ENCODE measurements around the gene VAMP1. TPM values are rescaled to one million over a fixed set of nuclear protein-coding genes. Genes with fewer than 3 reads are reported as not detected.
A peak's percentile ranks its signal among the peaks of the same experiment; 100 is the strongest.

Gene VAMP1
- total and polyA plus RNA-seq, 10 of the 15 experiments (the other 5 are each of a cell fraction or from before 2014, with no cell fraction given): 4.8 to 123 (median 27.5) TPM

DNA sequence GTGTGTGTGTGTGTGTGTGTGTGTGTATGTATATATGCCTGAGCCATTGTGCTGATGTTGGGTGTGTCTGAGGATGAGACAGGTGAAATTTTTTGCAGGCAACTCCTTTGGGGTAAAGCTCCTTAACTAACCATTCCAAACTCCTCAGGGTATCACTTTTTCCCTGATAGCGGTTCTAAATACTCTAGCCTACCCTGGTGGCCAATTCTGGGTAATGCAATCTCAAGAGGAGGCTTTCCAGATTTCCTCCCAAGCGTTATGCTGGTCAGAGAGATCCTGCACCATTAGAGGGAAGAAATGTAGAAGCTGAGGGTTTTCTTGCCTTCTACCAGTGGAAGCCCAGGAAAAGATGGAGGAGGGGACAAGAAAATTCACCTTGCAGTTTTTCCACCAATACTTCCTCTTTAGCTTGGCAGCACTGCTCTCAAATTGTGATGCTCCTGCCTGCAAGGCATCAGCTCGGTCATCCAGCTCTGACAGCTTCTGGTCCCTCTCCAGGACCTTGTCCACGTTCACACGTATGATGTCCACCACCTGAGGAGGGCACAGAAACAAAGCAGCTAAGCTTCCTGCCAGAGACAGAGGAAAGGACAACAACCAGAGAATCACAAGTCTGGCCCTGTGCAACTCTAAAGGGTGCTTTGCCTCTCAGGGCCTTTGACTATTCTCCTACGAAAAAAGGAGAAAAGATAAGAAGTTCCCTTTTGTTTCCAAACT lies 4.9 kb downstream of the VAMP1 start (continued):
- TF ChIP-seq IRF4 (IDR thresholded peaks at IDR 0.05; ENCODE audit: low read depth, low read length) (no peak), NR2C2 (IDR thresholded peaks at IDR 0.05; ENCODE audit: borderline replicate concordance, control insufficient read depth, insufficient read length, low read depth) (no peak), JUNB (IDR thresholded peaks at IDR 0.05) (no peak), SREBF2 (IDR thresholded peaks at IDR 0.05; ENCODE audit: low read length) (no peak), WRNIP1 (IDR thresholded peaks at IDR 0.05; ENCODE audit: borderline replicate concordance, low read depth, low read length) (no peak), CHD1 (IDR thresholded peaks at IDR 0.05; ENCODE audit: low read depth, low read length) (no peak), STAT3 (IDR thresholded peaks at IDR 0.05; ENCODE audit: low read depth, low read length) (no peak), HDAC6 (IDR thresholded peaks at IDR 0.05; ENCODE audit: unreplicated experiment) (no peak), POLR2A (IDR thresholded peaks at IDR 0.05; ENCODE audit: low read depth, low read length) (no peak), SIN3A (IDR thresholded peaks at IDR 0.05; ENCODE audit: low read depth, low read length) (no peak)
- TF ChIP-seq, protein P1, sequence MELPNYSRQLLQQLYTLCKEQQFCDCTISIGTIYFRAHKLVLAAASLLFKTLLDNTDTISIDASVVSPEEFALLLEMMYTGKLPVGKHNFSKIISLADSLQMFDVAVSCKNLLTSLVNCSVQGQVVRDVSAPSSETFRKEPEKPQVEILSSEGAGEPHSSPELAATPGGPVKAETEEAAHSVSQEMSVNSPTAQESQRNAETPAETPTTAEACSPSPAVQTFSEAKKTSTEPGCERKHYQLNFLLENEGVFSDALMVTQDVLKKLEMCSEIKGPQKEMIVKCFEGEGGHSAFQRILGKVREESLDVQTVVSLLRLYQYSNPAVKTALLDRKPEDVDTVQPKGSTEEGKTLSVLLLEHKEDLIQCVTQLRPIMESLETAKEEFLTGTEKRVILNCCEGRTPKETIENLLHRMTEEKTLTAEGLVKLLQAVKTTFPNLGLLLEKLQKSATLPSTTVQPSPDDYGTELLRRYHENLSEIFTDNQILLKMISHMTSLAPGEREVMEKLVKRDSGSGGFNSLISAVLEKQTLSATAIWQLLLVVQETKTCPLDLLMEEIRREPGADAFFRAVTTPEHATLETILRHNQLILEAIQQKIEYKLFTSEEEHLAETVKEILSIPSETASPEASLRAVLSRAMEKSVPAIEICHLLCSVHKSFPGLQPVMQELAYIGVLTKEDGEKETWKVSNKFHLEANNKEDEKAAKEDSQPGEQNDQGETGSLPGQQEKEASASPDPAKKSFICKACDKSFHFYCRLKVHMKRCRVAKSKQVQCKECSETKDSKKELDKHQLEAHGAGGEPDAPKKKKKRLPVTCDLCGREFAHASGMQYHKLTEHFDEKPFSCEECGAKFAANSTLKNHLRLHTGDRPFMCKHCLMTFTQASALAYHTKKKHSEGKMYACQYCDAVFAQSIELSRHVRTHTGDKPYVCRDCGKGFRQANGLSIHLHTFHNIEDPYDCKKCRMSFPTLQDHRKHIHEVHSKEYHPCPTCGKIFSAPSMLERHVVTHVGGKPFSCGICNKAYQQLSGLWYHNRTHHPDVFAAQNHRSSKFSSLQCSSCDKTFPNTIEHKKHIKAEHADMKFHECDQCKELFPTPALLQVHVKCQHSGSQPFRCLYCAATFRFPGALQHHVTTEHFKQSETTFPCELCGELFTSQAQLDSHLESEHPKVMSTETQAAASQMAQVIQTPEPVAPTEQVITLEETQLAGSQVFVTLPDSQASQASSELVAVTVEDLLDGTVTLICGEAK (IDR thresholded peaks at IDR 0.05; ENCODE audit: borderline replicate concordance): no peak
- TF ChIP-seq, protein P2, sequence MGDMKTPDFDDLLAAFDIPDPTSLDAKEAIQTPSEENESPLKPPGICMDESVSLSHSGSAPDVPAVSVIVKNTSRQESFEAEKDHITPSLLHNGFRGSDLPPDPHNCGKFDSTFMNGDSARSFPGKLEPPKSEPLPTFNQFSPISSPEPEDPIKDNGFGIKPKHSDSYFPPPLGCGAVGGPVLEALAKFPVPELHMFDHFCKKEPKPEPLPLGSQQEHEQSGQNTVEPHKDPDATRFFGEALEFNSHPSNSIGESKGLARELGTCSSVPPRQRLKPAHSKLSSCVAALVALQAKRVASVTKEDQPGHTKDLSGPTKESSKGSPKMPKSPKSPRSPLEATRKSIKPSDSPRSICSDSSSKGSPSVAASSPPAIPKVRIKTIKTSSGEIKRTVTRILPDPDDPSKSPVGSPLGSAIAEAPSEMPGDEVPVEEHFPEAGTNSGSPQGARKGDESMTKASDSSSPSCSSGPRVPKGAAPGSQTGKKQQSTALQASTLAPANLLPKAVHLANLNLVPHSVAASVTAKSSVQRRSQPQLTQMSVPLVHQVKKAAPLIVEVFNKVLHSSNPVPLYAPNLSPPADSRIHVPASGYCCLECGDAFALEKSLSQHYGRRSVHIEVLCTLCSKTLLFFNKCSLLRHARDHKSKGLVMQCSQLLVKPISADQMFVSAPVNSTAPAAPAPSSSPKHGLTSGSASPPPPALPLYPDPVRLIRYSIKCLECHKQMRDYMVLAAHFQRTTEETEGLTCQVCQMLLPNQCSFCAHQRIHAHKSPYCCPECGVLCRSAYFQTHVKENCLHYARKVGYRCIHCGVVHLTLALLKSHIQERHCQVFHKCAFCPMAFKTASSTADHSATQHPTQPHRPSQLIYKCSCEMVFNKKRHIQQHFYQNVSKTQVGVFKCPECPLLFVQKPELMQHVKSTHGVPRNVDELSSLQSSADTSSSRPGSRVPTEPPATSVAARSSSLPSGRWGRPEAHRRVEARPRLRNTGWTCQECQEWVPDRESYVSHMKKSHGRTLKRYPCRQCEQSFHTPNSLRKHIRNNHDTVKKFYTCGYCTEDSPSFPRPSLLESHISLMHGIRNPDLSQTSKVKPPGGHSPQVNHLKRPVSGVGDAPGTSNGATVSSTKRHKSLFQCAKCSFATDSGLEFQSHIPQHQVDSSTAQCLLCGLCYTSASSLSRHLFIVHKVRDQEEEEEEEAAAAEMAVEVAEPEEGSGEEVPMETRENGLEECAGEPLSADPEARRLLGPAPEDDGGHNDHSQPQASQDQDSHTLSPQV (IDR thresholded peaks at IDR 0.05): 0 out of 2 replicates have a peak, but pooled peaks have one; percentile 29
- TF ChIP-seq, protein P3, sequence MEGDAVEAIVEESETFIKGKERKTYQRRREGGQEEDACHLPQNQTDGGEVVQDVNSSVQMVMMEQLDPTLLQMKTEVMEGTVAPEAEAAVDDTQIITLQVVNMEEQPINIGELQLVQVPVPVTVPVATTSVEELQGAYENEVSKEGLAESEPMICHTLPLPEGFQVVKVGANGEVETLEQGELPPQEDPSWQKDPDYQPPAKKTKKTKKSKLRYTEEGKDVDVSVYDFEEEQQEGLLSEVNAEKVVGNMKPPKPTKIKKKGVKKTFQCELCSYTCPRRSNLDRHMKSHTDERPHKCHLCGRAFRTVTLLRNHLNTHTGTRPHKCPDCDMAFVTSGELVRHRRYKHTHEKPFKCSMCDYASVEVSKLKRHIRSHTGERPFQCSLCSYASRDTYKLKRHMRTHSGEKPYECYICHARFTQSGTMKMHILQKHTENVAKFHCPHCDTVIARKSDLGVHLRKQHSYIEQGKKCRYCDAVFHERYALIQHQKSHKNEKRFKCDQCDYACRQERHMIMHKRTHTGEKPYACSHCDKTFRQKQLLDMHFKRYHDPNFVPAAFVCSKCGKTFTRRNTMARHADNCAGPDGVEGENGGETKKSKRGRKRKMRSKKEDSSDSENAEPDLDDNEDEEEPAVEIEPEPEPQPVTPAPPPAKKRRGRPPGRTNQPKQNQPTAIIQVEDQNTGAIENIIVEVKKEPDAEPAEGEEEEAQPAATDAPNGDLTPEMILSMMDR (IDR thresholded peaks at IDR 0.05 in 2 of 3, conservative IDR thresholded peaks at IDR 0.05 in 1 of 3; ENCODE audit: control insufficient read depth in 2 of 3, extremely low read depth in 1 of 3, insufficient read depth in 1 of 3, low read depth in 3 of 3, low read length in 3 of 3): peak; percentile 88 to 94 (median 93)
- TF ChIP-seq, protein P4, sequence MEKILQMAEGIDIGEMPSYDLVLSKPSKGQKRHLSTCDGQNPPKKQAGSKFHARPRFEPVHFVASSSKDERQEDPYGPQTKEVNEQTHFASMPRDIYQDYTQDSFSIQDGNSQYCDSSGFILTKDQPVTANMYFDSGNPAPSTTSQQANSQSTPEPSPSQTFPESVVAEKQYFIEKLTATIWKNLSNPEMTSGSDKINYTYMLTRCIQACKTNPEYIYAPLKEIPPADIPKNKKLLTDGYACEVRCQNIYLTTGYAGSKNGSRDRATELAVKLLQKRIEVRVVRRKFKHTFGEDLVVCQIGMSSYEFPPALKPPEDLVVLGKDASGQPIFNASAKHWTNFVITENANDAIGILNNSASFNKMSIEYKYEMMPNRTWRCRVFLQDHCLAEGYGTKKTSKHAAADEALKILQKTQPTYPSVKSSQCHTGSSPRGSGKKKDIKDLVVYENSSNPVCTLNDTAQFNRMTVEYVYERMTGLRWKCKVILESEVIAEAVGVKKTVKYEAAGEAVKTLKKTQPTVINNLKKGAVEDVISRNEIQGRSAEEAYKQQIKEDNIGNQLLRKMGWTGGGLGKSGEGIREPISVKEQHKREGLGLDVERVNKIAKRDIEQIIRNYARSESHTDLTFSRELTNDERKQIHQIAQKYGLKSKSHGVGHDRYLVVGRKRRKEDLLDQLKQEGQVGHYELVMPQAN (conservative IDR thresholded peaks at IDR 0.05): no peak
- TF ChIP-seq, protein P5, sequence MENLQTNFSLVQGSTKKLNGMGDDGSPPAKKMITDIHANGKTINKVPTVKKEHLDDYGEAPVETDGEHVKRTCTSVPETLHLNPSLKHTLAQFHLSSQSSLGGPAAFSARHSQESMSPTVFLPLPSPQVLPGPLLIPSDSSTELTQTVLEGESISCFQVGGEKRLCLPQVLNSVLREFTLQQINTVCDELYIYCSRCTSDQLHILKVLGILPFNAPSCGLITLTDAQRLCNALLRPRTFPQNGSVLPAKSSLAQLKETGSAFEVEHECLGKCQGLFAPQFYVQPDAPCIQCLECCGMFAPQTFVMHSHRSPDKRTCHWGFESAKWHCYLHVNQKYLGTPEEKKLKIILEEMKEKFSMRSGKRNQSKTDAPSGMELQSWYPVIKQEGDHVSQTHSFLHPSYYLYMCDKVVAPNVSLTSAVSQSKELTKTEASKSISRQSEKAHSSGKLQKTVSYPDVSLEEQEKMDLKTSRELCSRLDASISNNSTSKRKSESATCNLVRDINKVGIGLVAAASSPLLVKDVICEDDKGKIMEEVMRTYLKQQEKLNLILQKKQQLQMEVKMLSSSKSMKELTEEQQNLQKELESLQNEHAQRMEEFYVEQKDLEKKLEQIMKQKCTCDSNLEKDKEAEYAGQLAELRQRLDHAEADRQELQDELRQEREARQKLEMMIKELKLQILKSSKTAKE (IDR thresholded peaks at IDR 0.05; ENCODE audit: low read depth, poor library complexity, severe bottlenecking): no peak
